Upper lobe of left lung (tissue), 6 donors: Measurements from ENCODE around the gene SUMO1. TPM values are rescaled to one million over a fixed set of nuclear protein-coding genes. Genes with fewer than 3 reads are reported as not detected.
"Not testable (repeated sequence)": the region's sequence is repeated elsewhere in the genome, so short reads cannot be mapped to it uniquely, and the experiment has no call there.

ENCODE experiments used
- ATAC-seq, 2 donors: fragments of 200-7000 bp; cut with Tn5 transposase; one replicate each; pipeline ENCODE4 v1.9.1; 2022; ENCODE audit warnings: mild to moderate bottlenecking in 2 of 2, moderate library complexity in 2 of 2; ENCODE audit not compliant: low FRiP score in 2 of 2
- DNase-seq, 2 donors: peaks; one replicate each; pipeline ENCODE4 v3.0.0-alpha.2; 2019 to 2020
- H3K27ac ChIP-seq, 4 donors: fragments of 200-600 bp; sonication (generic); one replicate each; pipeline ENCODE4 v1.5.1; 2016 to 2019
- H3K27me3 ChIP-seq, 4 donors: fragments of 200-600 bp; sonication (generic); one replicate each; pipeline ENCODE4 v1.5.1; 2017 to 2019
- H3K36me3 ChIP-seq, 4 donors: fragments of 200-600 bp; sonication (generic); one replicate each; pipeline ENCODE4 v1.5.1; 2016 to 2019
- H3K4me1 ChIP-seq, 4 donors: fragments of 200-600 bp; sonication (generic); one replicate each; pipeline ENCODE4 v1.5.1; 2018 to 2019
- H3K4me3 ChIP-seq, 4 donors: fragments of 200-600 bp; sonication (generic); one replicate each; pipeline ENCODE4 v1.5.1; 2017 to 2019; ENCODE audit warnings: mild to moderate bottlenecking in 2 of 4, moderate library complexity in 1 of 4
- H3K9me3 ChIP-seq, 4 donors: fragments of 200-600 bp; sonication (generic); one replicate each; pipeline ENCODE4 v1.5.1; 2018 to 2019
- CTCF ChIP-seq, 6 experiments: fragments of 450-650 bp in 4 of 6; fragments of 200-600 bp in 2 of 6; sonication (generic) in 2 of 6; IDR thresholded peaks; one replicate each; pipeline ENCODE4 v1.5.1; 2016 to 2019; ENCODE audit warnings: antibody characterized with exemption in 6 of 6
- EP300 ChIP-seq, 4 donors: sonication (generic); formaldehyde crosslinking; IDR thresholded peaks; one replicate each; pipeline ENCODE4 v1.5.1; 2017; ENCODE audit warnings: antibody characterized with exemption in 4 of 4, control low read depth in 2 of 4
- POLR2A ChIP-seq, 4 donors: fragments of 450-650 bp; IDR thresholded peaks; one replicate each; pipeline ENCODE4 v1.5.1; 2016 to 2017; ENCODE audit warnings: antibody characterized with exemption in 4 of 4, mild to moderate bottlenecking in 2 of 4
- POLR2AphosphoS5 ChIP-seq, 2 donors: sonication (generic); formaldehyde crosslinking; IDR thresholded peaks; one replicate each; pipeline ENCODE4 v1.5.1; 2017; ENCODE audit warnings: antibody characterized with exemption in 2 of 2
- WGBS, 2 donors: methylation state at CpG; one replicate each; pipeline ENCODE4 v1.1.5; 2017 to 2018; 5-methylcytosine and 5-hydroxymethylcytosine counted together
- total RNA-seq, 6 donors: library from RNA; depleted of rRNA in 4 of 6; stranded (reverse); fragments of >200 nt in 4 of 6; gene quantifications; one replicate each; pipeline versions ENCODE4 v1.1.0 to v1.2.1, GENCODE V29; 2016 to 2021
- donor health status: DM: no; HTN: no; CAD: no; lungs with moderate emphysema.
- donor health status: DM: no; HTN: yes; CAD: no; lungs with severe emphysema.

SUMO1 gene
- 100 to 1,000 TPM in 1 of 6 donors, 10 to 100 TPM in 5; 41.1 to 101 (median 59.6) TPM for total RNA-seq

GRCh38 chr2:202238234-202239197, at the start of gene SUMO1:
TSS of gene SUMO1 (minus strand) at chr2:202238597. CDS start at chr2:202238451, 146 bp downstream.
- 4 to 9% methylated on average over 25 to 53 of the region's 54 CpGs for WGBS, 2 donors
- H3K9me3 ChIP-seq: no peaks in the 10 kb centered on the region
- DNase-seq: peak; percentile 93 to 94
- peak; percentile 96 to 99 for ATAC-seq
- H3K36me3 ChIP-seq: no peaks in the 10 kb centered on the region
- no peak for TF ChIP-seq EP300 (IDR thresholded peaks at IDR 0.05)
- TF ChIP-seq POLR2AphosphoS5 (IDR thresholded peaks at IDR 0.05): peak; percentile 86 to 90
- no peak for TF ChIP-seq CTCF (IDR thresholded peaks at IDR 0.05)
- peak in 2 of 4 donors; percentile 39 to 70 for TF ChIP-seq POLR2A (IDR thresholded peaks at IDR 0.05)
- H3K4me1 ChIP-seq: peaks cover 7 to 31% (median 23%) of the 10 kb centered on the region in 4 donors
- H3K4me3 ChIP-seq: peak within 1 kb of the TSS; percentile 92 to 99 (median 96)
- no peaks in the 10 kb centered on the region for H3K27me3 ChIP-seq
- H3K27ac ChIP-seq: peak within 1 kb of the TSS; percentile 86 to 96 (median 93)

GRCh38 chr2:202286595-202286994, 48.2 kb upstream of the SUMO1 start:
- Histone ChIP-seq H3K36me3 (peaks cover 33 to 97% (median 54%) of the 10 kb centered on the region in 4 donors), H3K4me3 (no peak overlapping the region), H3K4me1 (no peaks in the 10 kb centered on the region), H3K9me3 (no peaks in the 10 kb centered on the region), H3K27ac (no peak overlapping the region), H3K27me3 (no peaks in the 10 kb centered on the region)
- no peak for ATAC-seq
- TF ChIP-seq POLR2A (IDR thresholded peaks at IDR 0.05): no peak
- TF ChIP-seq EP300 (IDR thresholded peaks at IDR 0.05): no peak
- TF ChIP-seq POLR2AphosphoS5 (IDR thresholded peaks at IDR 0.05): no peak
- TF ChIP-seq CTCF (IDR thresholded peaks at IDR 0.05): no peak
- DNase-seq: no peak

GRCh38 chr2:202278944-202279343, 40.5 kb upstream of the SUMO1 start:
- Histone ChIP-seq H3K27ac (peak overlapping the region; percentile 0 to 68 (median 14)), H3K4me1 (peaks cover 16 to 25% (median 21%) of the 10 kb centered on the region in 4 donors), H3K4me3 (no peak overlapping the region), H3K36me3 (peaks cover 20 to 63% (median 30%) of the 10 kb centered on the region in 4 donors), H3K27me3 (no peaks in the 10 kb centered on the region), H3K9me3 (no peaks in the 10 kb centered on the region)
- TF ChIP-seq POLR2A (IDR thresholded peaks at IDR 0.05) (no peak), CTCF (IDR thresholded peaks at IDR 0.05) (peak in 5 of 6 experiments; percentile 36 to 55 (median 52)), EP300 (IDR thresholded peaks at IDR 0.05) (no peak), POLR2AphosphoS5 (IDR thresholded peaks at IDR 0.05) (no peak)
- WGBS, 2 donors: 13 to 18% methylated on average over 1 of the region's 1 CpG
- ATAC-seq: peak; percentile 69 to 85
- no peak for DNase-seq

GRCh38 chr2:202278036-202278760, 39.8 kb upstream of the SUMO1 start:
- peak in 1 of 2 donors; percentile 63 for ATAC-seq
- Histone ChIP-seq H3K27me3 (no peaks in the 10 kb centered on the region), H3K4me1 (peaks cover 16 to 25% (median 23%) of the 10 kb centered on the region in 4 donors), H3K27ac (peak overlapping the region in 2 of 4 donors; percentile 22 to 68), H3K36me3 (peaks cover 13 to 55% (median 26%) of the 10 kb centered on the region in 4 donors), H3K9me3 (no peaks in the 10 kb centered on the region), H3K4me3 (no peak overlapping the region)
- WGBS, 2 donors: 57 to 60% methylated on average over 6 of the region's 6 CpGs
- no peak for TF ChIP-seq EP300 (IDR thresholded peaks at IDR 0.05)
- no peak for TF ChIP-seq POLR2AphosphoS5 (IDR thresholded peaks at IDR 0.05)
- DNase-seq: no peak

GRCh38 chr2:202276078-202276720, 37.8 kb upstream of the SUMO1 start:
- not testable (repeated sequence) for H3K4me3 ChIP-seq, H3K9me3 ChIP-seq, DNase-seq, H3K27me3 ChIP-seq, ATAC-seq
- peaks cover 0 to 36% (median 17%) of the 10 kb centered on the region in 4 donors for H3K36me3 ChIP-seq
- H3K4me1 ChIP-seq: peaks cover 16 to 27% (median 24%) of the 10 kb centered on the region in 4 donors
- WGBS, 2 donors: 78 to 93% methylated on average over 11 of the region's 11 CpGs
- H3K27ac ChIP-seq: peak overlapping the region in 2 of 4 donors; percentile 19 to 37
